Effector CD8-positive, alpha-beta T cell (primary cell): ENCODE data around the gene BAD.

Source experiments
- DNase-seq: peaks from one replicate; lab custom pipeline; 2025; lab: John Stamatoyannopoulos, UW

The BAD gene

DNA sequence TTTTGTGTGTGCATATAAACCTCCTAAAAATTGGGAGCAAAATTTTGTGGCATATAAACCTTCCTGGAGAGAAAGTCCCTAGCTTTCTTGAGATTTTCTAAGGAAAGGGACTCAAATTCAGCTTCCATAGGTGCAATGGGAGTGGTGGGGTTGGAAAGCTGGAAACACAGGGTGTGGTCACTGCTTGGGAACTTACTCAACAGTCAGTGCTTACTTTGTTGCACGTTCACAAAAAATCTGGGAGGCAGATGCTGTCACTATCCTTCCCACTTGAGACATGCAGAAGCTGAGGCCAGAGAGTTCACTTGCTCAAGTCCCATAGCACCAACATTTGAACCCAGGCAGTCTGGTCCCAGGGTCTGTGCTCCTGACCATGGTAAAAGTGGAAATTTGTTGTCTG, 11.8 kb upstream of the BAD start:
- no peak for DNase-seq

GRCh38 chr11:64295760-64296159, 11.3 kb upstream of the BAD start:
- no peak for DNase-seq

DNA sequence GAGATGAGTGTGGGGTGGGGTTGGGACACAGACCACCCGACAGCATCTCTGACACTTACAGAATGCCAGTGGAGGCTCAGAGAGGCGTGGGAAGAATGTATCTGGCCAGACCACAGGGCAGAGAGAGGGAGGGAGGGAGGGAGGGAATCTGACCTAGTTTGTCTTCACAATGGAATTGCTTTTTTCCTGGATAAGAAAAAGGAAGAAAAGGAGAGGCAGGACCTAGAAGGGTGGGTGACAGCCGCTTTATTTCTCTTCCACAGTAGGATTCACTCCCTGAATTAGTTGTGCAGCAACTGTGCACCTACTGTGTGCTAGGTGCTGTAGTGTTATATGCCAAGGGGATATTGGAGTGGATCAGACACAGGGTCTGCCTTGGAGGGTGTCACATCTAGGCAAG, 10.3 kb upstream of the BAD start:
- no peak for DNase-seq

- DNase-seq, result no peak
Measured at GRCh38 chr11:64292460-64293254, 8.2 kb upstream of the BAD start.

DNA sequence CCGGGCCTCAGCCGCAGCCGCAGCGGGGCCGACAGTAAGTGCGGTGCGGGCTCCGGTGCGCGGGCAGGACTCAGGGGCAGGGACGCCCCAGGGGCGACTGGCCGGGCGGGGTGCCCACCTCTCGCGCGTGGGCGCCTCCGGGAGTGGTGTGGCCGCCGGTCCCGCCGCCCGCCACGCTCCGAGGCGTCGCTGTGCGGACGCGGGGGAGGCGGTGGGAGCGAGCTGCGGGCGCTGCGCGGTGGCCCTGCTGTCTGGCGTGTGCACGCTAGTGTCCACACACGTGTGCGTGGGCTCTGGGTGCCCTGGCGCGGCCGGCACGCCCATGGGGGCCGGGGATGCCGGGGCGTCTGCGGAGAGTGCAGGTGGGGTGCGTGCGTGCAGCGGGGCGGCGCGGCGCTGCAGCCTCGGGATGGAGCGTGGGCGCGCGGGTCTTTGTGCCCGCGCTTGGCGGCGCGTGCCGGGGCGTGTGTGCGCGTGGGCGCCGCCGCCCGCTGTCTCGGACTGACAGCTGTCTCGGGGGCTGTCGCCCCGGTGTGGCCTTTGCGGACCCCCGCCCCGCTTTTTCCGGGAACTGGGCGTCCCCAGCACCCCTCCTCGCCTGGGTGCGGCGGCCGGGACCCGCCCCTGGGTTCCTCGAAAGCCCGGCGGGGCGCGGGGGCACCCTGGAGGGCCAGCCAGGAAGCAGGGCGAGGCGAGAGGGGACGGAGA, 7.4 kb upstream of the BAD start:
- no peak for DNase-seq

- DNase-seq, result no peak
Measured at GRCh38 chr11:64291262-64291751, 6.8 kb upstream of the BAD start, which contains the start of gene KCNK4. Gene KCNK4 (plus strand): TSS chr11:64291302. CDS start chr11:64293019, 1,717 bp downstream.

GRCh38 chr11:64290352-64291261, 6.1 kb upstream of the BAD start:
- DNase-seq, result no peak

DNA sequence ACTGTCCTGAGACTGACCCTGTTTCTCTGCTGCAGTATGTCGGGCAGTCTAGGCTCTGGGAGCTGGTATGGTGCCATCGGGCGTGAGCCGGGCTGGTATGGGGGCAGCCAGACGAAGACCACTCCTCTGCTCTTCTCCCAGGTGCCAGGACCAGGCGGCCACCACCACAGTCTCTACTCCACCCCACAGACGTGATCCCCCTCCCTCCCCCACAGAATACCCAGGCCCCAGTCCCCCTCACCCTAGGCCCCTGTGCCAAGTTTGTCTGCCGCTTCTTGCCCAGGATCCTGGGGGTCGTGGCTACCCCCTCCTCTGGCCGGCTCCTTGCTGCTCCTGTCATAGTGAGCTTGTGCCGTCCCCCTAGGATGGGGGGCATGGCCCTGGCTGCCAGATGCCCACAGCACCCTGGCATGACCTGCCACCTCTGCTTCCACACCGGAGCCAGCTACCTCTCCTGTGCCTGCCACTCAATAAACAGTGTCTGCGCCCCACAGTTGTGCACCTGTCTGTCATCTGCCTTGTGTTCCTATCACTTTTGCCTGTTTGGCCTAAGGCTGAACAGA, 4.6 kb upstream of the BAD start:
- DNase-seq, result no peak

GRCh38 chr11:64288353-64288750, 3.9 kb upstream of the BAD start:
- DNase-seq, result no peak

- DNase-seq, result no peak
Measured at GRCh38 chr11:64287676-64288352, 3.3 kb upstream of the BAD start.

GRCh38 chr11:64286801-64287159, 2.3 kb upstream of the BAD start:
- DNase-seq, result no peak

DNA sequence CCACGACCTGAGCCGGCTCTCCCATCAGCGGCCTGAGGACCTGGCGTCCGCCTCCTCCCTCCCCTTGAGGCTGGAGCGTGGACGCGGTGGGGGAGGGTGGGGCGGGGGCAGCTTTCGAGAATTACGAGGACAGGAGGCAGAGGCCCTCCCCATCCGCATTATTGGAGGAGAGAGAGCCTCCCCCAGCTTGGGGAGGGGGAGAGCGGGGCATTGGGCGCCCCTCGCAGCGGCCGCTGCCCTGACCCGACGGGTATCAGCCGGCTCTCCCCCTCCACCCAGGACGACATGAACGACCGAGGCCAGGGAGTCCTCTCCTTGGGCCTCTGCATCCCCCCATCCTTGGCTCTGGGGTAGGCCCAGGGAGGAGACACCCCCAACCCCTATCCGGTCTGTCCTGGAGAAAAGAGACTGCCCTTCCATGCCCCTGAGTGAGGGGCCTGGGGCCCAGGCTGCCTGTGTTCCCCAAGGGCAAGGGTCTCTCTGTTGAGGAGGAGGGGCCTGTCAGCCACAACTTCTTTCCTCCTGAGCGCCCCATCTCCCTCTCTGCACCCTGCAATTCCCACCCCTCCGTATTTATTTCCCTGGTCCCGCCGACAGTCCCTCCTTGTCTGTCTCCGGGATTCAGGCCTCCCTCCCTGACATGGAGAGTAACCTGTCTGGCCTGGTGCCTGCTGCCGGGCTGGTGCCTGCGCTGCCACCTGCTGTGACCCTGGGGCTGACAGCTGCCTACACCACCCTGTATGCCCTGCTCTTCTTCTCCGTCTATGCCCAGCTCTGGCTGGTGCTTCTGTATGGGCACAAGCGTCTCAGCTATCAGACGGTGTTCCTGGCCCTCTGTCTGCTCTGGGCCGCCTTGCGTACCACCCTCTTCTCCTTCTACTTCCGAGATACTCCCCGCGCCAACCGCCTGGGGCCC, 1.7 kb upstream of the BAD start:
- DNase-seq, result no peak

DNA sequence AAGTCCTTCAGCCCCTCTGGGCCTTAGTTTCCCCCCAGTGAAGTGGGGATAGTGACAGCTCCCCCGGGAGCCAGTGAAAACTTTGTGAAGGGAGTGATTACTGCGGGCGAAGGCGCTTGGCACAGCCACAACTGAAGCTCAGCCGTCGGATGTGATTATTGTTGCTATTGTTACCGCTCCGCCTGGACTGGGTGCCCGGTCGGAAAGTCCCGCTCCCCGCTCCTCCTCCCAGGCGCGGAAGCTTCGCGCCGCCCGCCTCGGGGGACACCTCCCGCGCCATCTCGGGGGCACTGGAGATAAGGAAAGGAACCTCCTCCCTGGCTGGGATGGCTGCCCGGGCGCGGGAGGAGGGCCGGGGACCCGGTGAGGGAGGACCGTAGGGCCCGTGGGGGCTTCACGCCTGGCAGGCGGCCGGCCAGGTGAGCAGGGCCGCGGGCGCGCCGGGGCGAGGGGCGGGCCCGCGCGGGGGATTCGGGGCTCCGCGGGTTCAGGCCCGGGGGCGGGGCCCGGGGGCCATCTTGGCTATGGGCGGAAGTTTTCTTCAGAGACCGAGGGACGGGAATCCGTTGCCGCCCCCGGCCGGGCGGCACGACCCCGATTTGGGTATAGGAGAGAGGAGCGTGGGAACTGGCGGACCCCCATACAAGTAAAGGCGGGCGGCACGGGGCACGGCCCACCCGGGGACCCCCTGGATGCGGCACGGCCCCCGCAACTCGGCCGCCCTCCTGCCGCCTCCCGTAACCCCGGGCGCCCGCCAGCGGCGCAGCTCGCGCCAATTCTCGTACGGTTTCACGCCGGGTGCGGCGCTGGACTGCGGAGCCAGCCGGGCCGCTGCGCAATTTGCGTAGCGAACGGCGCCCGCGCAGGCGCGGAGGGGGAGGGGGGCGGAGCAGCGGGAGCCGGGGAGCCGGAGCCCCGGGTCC, 758 bp upstream of the BAD start, which contains the start of gene GPR137:
GPR137 (plus strand) TSS at position 887 of the 923 bp plus-strand sequence. CDS start 677 bp downstream, outside the sequence.
- DNase-seq, result peak; percentile 82

- DNase-seq, result no peak
Measured at GRCh38 chr11:64283092-64283491, 1.4 kb downstream of the BAD start.

GRCh38 chr11:64281957-64282770, 2.3 kb downstream of the BAD start:
- DNase-seq, result no peak

DNA sequence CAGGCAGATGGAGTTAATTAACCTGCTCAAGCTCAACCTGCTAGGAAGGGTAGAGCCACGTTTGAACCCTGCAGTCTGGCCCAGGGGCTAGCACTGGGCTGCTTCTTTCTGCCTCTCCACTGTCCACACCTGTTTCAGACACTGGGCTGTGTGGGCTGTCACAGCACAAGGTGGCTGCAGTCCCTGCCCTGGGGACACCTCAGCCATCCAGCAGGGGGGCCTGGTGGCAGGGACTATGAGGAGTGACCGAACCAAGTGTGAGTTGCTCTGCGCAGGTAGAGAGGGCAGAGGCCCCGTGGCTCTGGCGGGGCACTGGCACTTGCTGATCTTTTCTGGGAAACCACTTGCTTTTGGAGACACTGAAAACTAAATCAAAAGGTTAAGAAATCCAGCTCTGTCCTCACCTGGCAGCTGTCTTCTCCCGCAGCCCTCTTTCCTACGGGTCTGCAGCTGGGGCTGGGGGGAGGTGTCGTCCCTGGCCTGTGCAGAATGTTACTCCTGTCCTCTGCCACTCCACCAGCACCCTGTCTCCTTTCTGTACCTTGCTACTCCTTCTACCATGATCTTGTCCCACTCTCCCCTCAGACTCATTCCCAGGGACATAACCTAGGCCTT, 5.8 kb downstream of the BAD start:
- DNase-seq, result no peak

DNA sequence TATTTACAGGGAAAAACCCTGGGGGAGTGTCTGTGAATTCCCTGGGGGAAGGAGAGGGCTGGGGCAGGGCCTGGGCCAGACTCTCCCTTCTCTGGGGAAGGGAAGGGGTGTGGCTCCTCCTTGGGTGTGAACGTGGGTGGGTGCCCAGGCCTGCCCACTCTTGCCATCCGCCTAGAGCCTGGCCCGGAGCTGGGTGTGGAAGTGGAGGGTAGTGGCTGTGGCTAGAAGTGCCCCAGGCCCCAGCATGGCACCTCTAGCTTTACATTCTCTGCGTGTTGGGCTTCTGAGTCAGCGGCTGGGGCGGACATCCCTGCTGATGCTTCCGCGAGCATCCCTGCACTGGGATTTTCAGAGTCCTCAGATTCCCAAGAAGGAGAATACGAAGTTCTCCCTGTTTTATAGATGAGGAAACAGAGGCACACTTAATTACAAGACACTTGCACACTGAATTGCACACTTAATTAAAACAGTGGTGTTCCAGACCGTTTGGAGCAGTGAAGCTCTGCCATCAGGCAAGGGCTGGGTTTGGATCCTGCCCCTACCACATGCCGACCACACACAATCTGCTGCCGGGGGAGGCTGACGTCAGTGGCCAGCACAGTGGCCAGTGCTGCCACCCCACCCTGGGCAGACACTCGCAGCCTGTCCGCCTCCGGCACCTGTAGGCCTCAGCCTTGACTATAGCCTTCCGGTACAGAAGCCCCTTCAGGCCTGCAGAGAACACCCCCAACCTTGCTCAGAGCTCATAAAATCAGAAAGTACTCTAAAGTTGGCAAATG, 7.6 kb downstream of the BAD start:
- no peak for DNase-seq
